ENCODE results near the gene SDK1. TPM values are rescaled to one million over a fixed set of nuclear protein-coding genes. Genes with fewer than 3 reads are reported as not detected.

The SDK1 gene
- total and polyA plus RNA-seq, 8 donors: 1.6 to 11.2 (median 6.6) TPM

- Histone ChIP-seq H3K36me3 (no peaks in the 10 kb centered on the region), H3K9me3 (no peaks in the 10 kb centered on the region), H3K4me3 (no peak overlapping the region), H3K4me1 (no peaks in the 10 kb centered on the region), H3K27ac (no peak overlapping the region), H3K27me3 (no peaks in the 10 kb centered on the region)
- TF ChIP-seq CTCF (IDR thresholded peaks at IDR 0.05): no peak
- TF ChIP-seq EP300 (IDR thresholded peaks at IDR 0.05): no peak
- no peak for TF ChIP-seq POLR2AphosphoS5 (IDR thresholded peaks at IDR 0.05)
- no peak for TF ChIP-seq POLR2A (IDR thresholded peaks at IDR 0.05)
- intact Hi-C loops (cut with DNase I; ENCODE audit: low total_unique reads): no loop called here
- WGBS, 5 donors: 94 to 97% (median 96%) methylated on average over 12 to 18 of the region's 18 CpGs
- no peak for DNase-seq
Measured at GRCh38 chr7:4174884-4175283, 873.8 kb downstream of the SDK1 start.

GRCh38 chr7:4175346-4175973, 874.4 kb downstream of the SDK1 start:
- Histone ChIP-seq H3K9me3 (no peaks in the 10 kb centered on the region), H3K27ac (no peak overlapping the region), H3K27me3 (no peaks in the 10 kb centered on the region), H3K4me1 (no peaks in the 10 kb centered on the region), H3K4me3 (no peak overlapping the region), H3K36me3 (no peaks in the 10 kb centered on the region)
- WGBS, 5 donors: 91 to 94% (median 93%) methylated on average over 24 to 34 of the region's 34 CpGs
- intact Hi-C loops (cut with DNase I; ENCODE audit: low total_unique reads): no loop called here
- TF ChIP-seq CTCF (IDR thresholded peaks at IDR 0.05) (no peak), POLR2A (IDR thresholded peaks at IDR 0.05) (no peak), POLR2AphosphoS5 (IDR thresholded peaks at IDR 0.05) (no peak), EP300 (IDR thresholded peaks at IDR 0.05) (no peak)
- DNase-seq: no peak

- no peaks in the 10 kb centered on the region for H3K4me1 ChIP-seq
- WGBS, 5 donors: 83 to 97% (median 93%) methylated on average over 5 to 6 of the region's 6 CpGs
- no peak for DNase-seq
- H3K27me3 ChIP-seq: no peaks in the 10 kb centered on the region
- intact Hi-C loops (cut with DNase I; ENCODE audit: low total_unique reads): no loop called here
- TF ChIP-seq CTCF (IDR thresholded peaks at IDR 0.05) (no peak), POLR2AphosphoS5 (IDR thresholded peaks at IDR 0.05) (no peak), POLR2A (IDR thresholded peaks at IDR 0.05) (no peak), EP300 (IDR thresholded peaks at IDR 0.05) (no peak)
- H3K9me3 ChIP-seq: no peaks in the 10 kb centered on the region
- no peaks in the 10 kb centered on the region for H3K36me3 ChIP-seq
- no peak overlapping the region for H3K4me3 ChIP-seq
- H3K27ac ChIP-seq: no peak overlapping the region
Measured at GRCh38 chr7:4177001-4177400, 875.9 kb downstream of the SDK1 start.

GRCh38 chr7:4178416-4178815, 877.4 kb downstream of the SDK1 start:
- H3K9me3 ChIP-seq: no peaks in the 10 kb centered on the region
- H3K4me3 ChIP-seq: no peak overlapping the region
- no peak overlapping the region for H3K27ac ChIP-seq
- peaks cover 0 to under 1% (median 0%) of the 10 kb centered on the region in 4 donors for H3K4me1 ChIP-seq
- H3K36me3 ChIP-seq: no peaks in the 10 kb centered on the region
- no peak for DNase-seq
- no peaks in the 10 kb centered on the region for H3K27me3 ChIP-seq
- 93 to 98% (median 95%) methylated on average over 14 to 16 of the region's 16 CpGs for WGBS, 5 donors
- TF ChIP-seq EP300 (IDR thresholded peaks at IDR 0.05): no peak
- intact Hi-C loops (cut with DNase I; ENCODE audit: low total_unique reads): no loop called here

- H3K27me3 ChIP-seq: no peaks in the 10 kb centered on the region
- 88 to 91% (median 90%) methylated on average over 23 of the region's 23 CpGs for WGBS, 5 donors
- no peak for DNase-seq
- TF ChIP-seq CTCF (IDR thresholded peaks at IDR 0.05): no peak
- TF ChIP-seq EP300 (IDR thresholded peaks at IDR 0.05): no peak
- no peak for TF ChIP-seq POLR2A (IDR thresholded peaks at IDR 0.05)
- no peak for TF ChIP-seq POLR2AphosphoS5 (IDR thresholded peaks at IDR 0.05)
- no peaks in the 10 kb centered on the region for H3K36me3 ChIP-seq
- H3K4me1 ChIP-seq: peaks cover 0 to 7% (median 0%) of the 10 kb centered on the region in 4 donors
- H3K27ac ChIP-seq: no peak overlapping the region
- no peaks in the 10 kb centered on the region for H3K9me3 ChIP-seq
- intact Hi-C loops (cut with DNase I; ENCODE audit: low total_unique reads): no loop called here
- no peak overlapping the region for H3K4me3 ChIP-seq
Measured at GRCh38 chr7:4178916-4179687, 878.0 kb downstream of the SDK1 start.
